Measurements from ENCODE around the gene TIMD4. TPM values are rescaled to one million over a fixed set of nuclear protein-coding genes. Genes with fewer than 3 reads are reported as not detected.
A peak's percentile ranks its signal among the peaks of the same experiment; 100 is the strongest.

TIMD4 gene
- total RNA-seq (2021) (not detected in 2 replicates), Bru-seq, nascent RNA (percentile 2 among the genes with signal in this experiment), BruChase-seq, experiment 1, labeled RNA remaining after a 2-hour chase (not detected), BruChase-seq, experiment 2, labeled RNA remaining after a 6-hour chase (not detected)
- long read RNA-seq = 0 reads

DNA sequence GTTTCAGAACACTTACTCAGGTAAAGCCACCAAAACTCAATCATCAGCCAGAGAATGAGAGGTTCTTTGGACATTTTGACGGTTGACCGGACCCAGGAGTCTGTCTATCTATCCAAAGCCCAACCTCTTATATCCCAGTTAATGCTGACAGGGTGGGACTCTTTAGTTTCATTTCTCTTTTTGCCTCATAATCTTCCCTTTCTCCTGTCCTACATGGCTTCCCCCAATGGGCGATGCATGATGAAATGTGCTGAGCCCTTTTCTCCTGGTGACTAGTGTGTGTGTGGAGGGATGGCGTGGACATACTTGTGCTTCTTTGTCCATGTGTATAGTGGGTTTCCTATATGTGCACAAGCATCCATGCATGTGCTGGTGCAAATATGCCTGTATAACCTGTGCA lies at the start of gene TIMD4:
Gene TIMD4, minus strand, starts transcription at position 102 of the 400 bp plus-strand sequence. Its CDS starts 28 bp downstream, at position 74.
- Histone ChIP-seq H3K4me3 (no peak within 1 kb of the TSS), H3F3A (ENCODE audit: insufficient read depth, low read depth) (no peaks in the 10 kb centered on the region), H2AFZ (no peak within 1 kb of the TSS), H3K9me3 (ENCODE audit: insufficient read depth, low read depth) (no peaks in the 10 kb centered on the region), H3K36me3 (ENCODE audit: low read depth) (no peaks in the 10 kb centered on the region), H3K27ac (no peak within 1 kb of the TSS), H3K4me2 (no peak within 1 kb of the TSS), H4K20me1 (ENCODE audit: insufficient read depth) (no peaks in the 10 kb centered on the region), H3K79me2 (ENCODE audit: low read depth) (no peaks in the 10 kb centered on the region), H3K9me2 (ENCODE audit: insufficient read depth) (no peaks in the 10 kb centered on the region), H3K4me1 (replicated peaks; ENCODE audit: insufficient read depth) (no peaks in the 10 kb centered on the region), H3K27me3 (ENCODE audit: insufficient read depth, low read depth) (peaks cover 3% of the 10 kb centered on the region; the same call in 1 of the 2 replicates)
- CTCF ChIA-PET = no interaction called here
- no peak for TF ChIP-seq EZH2 (IDR thresholded peaks at IDR 0.05; ENCODE audit: low read depth)
- TF ChIP-seq, protein P1, sequence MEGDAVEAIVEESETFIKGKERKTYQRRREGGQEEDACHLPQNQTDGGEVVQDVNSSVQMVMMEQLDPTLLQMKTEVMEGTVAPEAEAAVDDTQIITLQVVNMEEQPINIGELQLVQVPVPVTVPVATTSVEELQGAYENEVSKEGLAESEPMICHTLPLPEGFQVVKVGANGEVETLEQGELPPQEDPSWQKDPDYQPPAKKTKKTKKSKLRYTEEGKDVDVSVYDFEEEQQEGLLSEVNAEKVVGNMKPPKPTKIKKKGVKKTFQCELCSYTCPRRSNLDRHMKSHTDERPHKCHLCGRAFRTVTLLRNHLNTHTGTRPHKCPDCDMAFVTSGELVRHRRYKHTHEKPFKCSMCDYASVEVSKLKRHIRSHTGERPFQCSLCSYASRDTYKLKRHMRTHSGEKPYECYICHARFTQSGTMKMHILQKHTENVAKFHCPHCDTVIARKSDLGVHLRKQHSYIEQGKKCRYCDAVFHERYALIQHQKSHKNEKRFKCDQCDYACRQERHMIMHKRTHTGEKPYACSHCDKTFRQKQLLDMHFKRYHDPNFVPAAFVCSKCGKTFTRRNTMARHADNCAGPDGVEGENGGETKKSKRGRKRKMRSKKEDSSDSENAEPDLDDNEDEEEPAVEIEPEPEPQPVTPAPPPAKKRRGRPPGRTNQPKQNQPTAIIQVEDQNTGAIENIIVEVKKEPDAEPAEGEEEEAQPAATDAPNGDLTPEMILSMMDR (conservative IDR thresholded peaks at IDR 0.05) = no peak
- DNase-seq = no peak
- intact Hi-C loops (cut with micrococcal nuclease; ENCODE audit: unreplicated experiment) = no loop called here
- POLR2A ChIA-PET (ENCODE audit: unreplicated experiment) = no interaction called here
- no TSS peak for BruUV-seq (replicated peaks)

DNA sequence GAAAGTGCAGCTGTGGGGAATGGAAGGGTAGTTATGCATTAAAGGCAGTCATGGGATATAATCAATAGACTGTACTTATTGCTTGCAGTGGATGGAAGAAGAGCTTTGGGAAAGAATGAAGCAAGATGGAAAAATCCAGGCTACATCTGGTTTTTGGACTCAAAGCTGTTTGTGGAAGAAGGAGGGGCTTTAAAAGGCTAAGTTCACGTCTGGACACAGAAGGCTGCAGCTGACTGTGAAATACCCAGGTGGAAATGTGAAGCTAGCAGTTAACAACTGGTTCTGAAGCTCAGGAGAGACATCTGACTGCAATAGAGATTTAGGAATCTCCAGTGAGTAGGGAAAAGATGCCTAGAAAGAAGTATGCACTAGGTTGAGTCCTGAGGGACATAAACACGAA lies 43.2 kb upstream of the TIMD4 start:
- Histone ChIP-seq H3K9me3 (ENCODE audit: insufficient read depth, low read depth) (no peaks in the 10 kb centered on the region), H3K79me2 (ENCODE audit: low read depth) (no peaks in the 10 kb centered on the region), H4K20me1 (ENCODE audit: insufficient read depth) (no peaks in the 10 kb centered on the region), H3K4me3 (no peak overlapping the region), H3K27ac (no peak overlapping the region), H3K4me2 (no peak overlapping the region), H3K36me3 (ENCODE audit: low read depth) (no peaks in the 10 kb centered on the region), H3F3A (ENCODE audit: insufficient read depth, low read depth) (no peaks in the 10 kb centered on the region), H2AFZ (no peak overlapping the region), H3K9me2 (ENCODE audit: insufficient read depth) (no peaks in the 10 kb centered on the region), H3K27me3 (ENCODE audit: insufficient read depth, low read depth) (peaks cover 3% of the 10 kb centered on the region; the same call in 1 of the 2 replicates), H3K4me1 (replicated peaks; ENCODE audit: insufficient read depth) (no peaks in the 10 kb centered on the region)
- DNase-seq = no peak
- intact Hi-C loops (cut with micrococcal nuclease; ENCODE audit: unreplicated experiment) = no loop called here
- TF ChIP-seq EZH2 (IDR thresholded peaks at IDR 0.05; ENCODE audit: low read depth) = no peak
- TF ChIP-seq, protein P1 (conservative IDR thresholded peaks at IDR 0.05) = no peak
- CTCF ChIA-PET = interaction anchor here (0.7 kb wide), 1 partner anchor 529 kb away, joined by 4 read pairs; no protein-coding TSS in a partner anchor
- POLR2A ChIA-PET (ENCODE audit: unreplicated experiment) = no interaction called here
- BruUV-seq (replicated peaks) = no TSS peak

DNA sequence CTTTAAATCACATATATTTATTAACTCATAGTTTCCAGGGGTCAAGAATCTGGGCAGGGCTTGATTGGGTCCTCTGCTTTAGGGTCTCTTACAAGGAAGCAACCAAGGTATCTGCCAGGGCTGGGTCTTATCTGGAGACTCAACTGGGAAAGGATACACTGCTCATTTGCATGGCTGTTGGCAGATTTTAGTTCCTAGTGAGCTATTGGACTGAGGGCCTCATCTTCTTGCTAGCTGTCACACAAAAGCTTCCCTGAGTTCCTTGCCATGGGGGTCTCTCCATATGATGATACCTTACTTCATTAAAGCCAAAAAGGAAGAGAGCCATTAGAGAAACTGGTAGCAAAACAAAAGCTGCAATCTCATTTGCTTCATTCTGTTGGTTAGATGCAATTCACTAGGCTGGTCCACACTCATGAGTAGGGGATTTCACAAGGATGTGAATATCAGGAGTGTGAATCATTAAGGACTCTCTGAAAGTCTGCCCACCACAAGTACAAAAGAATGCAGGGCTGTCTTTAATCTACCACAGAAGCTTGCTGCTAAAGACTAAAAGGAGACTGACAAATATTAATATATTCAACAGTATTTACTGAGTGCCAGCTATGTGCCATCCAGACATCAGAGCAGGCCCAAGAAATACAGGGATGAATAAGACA lies 42.0 kb upstream of the TIMD4 start:
- TF ChIP-seq, protein P1 (conservative IDR thresholded peaks at IDR 0.05) = no peak
- no peak for TF ChIP-seq EZH2 (IDR thresholded peaks at IDR 0.05; ENCODE audit: low read depth)
- H3F3A ChIP-seq (ENCODE audit: insufficient read depth, low read depth) = no peaks in the 10 kb centered on the region
- CTCF ChIA-PET = no interaction called here
- POLR2A ChIA-PET (ENCODE audit: unreplicated experiment) = interaction anchor here (0.7 kb wide), 1 partner anchor 67 kb away, joined by 3 read pairs; no protein-coding TSS in a partner anchor
- no peaks in the 10 kb centered on the region for H4K20me1 ChIP-seq (ENCODE audit: insufficient read depth)
- no peak overlapping the region for H3K4me2 ChIP-seq
- H3K9me2 ChIP-seq (ENCODE audit: insufficient read depth) = no peaks in the 10 kb centered on the region
- H3K27ac ChIP-seq = no peak overlapping the region
- intact Hi-C loops (cut with micrococcal nuclease; ENCODE audit: unreplicated experiment) = no loop called here
- H3K4me3 ChIP-seq = no peak overlapping the region
- H3K9me3 ChIP-seq (ENCODE audit: insufficient read depth, low read depth) = no peaks in the 10 kb centered on the region
- H3K36me3 ChIP-seq (ENCODE audit: low read depth) = no peaks in the 10 kb centered on the region
- H3K79me2 ChIP-seq (ENCODE audit: low read depth) = no peaks in the 10 kb centered on the region
- no peak for DNase-seq
- no peak overlapping the region for H2AFZ ChIP-seq
- no peaks in the 10 kb centered on the region for H3K4me1 ChIP-seq (replicated peaks; ENCODE audit: insufficient read depth)
- no peaks in the 10 kb centered on the region for H3K27me3 ChIP-seq (ENCODE audit: insufficient read depth, low read depth)
- BruUV-seq (replicated peaks) = no TSS peak

All from PC-9 (cell line).